Sciatic nerve (tissue), 2 donors: ENCODE measurements around the gene ABLIM1. TPM values are rescaled to one million over a fixed set of nuclear protein-coding genes. Genes with fewer than 3 reads are reported as not detected.

ENCODE experiments used
- ATAC-seq: fragments of 200-7000 bp; cut with Tn5 transposase; one replicate; pipeline ENCODE4 v1.9.1; 2020; ENCODE audit warnings: mild to moderate bottlenecking, moderate library complexity
- DNase-seq: peaks from one replicate; pipeline ENCODE4 v3.0.0-alpha.2; 2020; ENCODE audit warnings: low spot score
- intact Hi-C: fragments of 100-400 bp; cut with DNase I; formaldehyde crosslinking; loops from one replicate; pipeline ENCODE4 v1.14.2; 2022
- total RNA-seq: library from RNA; stranded (reverse); fragmentation: NEBNext Ultra II Directional; extraction: Animal tissue kit (Norgen Biotek cat#: 25700); gene quantifications from one replicate; pipeline ENCODE4 v1.2.1, GENCODE V29; 2021
- donor health status: DM: no; HTN: no; CAD: no.
- donor health status: DM: no; HTN: no; CAD: no.

ABLIM1 gene
- total RNA-seq, 1 donor from 2014 or later, result 140 TPM

DNA sequence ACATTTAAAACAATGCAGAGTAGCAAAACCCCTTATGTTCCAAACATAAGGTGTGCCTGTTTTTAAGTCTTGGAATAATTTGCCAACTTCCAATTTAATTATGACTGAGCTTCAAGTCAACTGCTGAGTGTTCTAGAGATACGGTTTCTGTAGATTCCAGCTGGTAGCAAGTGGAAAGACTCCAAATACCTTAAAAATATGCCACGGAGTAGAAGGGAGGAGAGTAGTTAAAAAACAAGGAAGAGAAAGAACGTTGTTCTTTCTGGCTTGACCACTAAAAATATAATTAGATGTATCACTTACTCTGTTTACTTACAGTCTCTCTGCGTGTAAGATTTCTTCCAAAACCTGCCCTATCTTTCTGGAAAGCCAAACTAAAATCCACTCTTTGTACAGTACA is 24.5 kb upstream of the ABLIM1 start:
- intact Hi-C loops, result no loop called here
- ATAC-seq (no peak), DNase-seq (no peak)

DNA sequence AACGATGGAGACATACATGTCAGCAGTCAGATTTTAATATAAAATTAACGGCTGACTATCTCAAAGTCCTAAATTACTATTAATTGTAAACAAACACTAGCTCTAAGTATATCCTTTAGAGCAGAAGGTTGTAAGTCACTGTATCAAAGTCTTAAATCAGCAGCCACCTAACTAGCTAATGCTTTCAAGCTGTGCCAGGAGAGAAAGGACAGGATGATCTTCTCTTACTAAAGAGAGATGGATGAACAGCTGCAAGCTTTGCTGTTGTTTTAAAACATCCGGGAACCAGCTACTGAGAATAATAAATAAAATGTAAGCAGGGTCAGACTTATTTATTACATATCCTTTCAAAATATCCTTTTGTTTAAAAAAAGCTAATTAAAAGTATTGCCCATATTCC is 24.0 kb upstream of the ABLIM1 start:
- ATAC-seq (no peak), DNase-seq (no peak)
- intact Hi-C loops, result no loop called here

DNA sequence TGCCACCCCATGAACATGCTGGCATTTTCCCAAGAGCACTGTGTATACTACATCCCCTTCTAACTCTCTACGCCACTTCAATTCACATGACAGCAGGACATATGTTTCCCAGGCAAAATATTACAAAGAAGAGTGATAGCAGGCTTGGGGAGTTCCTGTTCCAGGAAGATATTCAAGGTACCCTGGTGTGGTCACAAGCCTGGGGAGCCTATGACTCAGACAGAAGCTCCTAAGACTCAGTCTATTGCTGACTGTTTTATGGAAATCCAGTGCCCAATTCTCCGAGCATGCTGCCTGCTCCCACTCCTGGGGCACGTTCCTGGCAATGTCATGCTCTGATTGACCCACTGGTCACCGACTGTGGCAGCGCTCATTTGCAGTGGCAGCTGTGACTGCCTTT is 23.5 kb upstream of the ABLIM1 start:
- intact Hi-C loops, result no loop called here
- ATAC-seq (no peak), DNase-seq (no peak)

DNA sequence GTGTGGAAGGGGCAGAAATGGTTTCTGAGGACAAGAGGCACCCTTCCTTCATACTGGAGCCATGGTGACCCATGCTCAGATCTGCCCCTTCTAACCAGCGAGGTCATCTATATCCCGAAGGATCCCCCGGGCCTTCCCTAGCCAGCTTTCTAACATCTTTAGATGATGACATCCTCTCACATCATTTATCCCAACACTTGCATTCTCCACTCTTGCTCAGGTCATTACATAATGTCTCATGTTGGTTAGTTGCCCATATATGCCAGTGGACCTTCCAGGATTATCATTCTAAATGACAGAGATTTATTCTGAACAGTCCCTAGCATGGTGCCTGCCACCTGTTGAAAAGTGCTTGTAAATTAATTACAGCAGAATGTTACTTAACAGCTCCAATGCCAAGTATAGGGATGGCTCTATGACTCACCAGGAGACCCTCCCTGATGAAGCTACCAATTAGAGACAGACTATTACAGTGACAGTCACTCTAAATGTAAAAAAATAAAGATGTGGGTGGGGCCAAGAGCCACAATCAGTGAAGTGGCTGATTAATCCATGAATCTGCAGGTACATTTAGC is 22.6 kb upstream of the ABLIM1 start:
- ATAC-seq (no peak), DNase-seq (no peak)
- intact Hi-C loops, result no loop called here

DNA sequence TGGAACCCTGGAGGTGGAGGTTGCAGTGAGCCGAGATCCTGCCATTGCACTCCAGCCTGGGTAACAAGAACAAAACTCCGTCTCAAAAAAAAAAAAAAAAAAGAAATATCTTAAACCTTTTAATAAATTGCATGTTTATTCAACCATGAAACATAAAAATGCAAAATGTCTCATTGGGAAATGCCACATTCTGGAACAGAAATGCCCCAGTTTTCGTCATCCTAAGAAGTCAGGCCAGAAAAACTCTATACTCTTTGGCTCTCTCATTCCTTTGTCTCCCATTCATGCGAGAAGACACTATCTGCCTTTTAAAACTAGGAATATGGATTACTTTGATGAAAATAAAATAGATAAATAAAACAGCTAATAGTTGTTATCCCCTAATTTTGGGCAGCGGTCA is 21.5 kb upstream of the ABLIM1 start:
- intact Hi-C loops, result no loop called here
- no peak for DNase-seq
- ATAC-seq, result no peak

DNA sequence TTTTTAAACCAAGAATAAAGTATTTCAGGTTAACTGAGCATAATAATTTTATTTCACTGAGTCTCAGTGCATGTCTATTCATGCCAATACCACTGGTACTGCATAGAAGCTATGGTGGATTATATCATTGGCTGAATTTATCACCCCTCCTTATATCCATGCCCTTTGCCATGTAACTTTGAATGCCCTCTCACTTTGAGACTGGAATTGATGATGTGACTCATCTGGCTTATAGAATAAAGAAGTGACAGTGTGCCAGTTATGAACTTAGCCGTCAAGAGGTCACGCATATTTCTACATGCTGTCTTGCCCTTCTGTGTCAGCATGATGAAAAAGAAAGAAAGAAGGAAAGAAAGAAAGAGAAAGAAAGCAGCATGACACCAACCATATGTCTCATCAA is 20.7 kb upstream of the ABLIM1 start:
- no peak for ATAC-seq
- no peak for DNase-seq
- intact Hi-C loops, result no loop called here

DNA sequence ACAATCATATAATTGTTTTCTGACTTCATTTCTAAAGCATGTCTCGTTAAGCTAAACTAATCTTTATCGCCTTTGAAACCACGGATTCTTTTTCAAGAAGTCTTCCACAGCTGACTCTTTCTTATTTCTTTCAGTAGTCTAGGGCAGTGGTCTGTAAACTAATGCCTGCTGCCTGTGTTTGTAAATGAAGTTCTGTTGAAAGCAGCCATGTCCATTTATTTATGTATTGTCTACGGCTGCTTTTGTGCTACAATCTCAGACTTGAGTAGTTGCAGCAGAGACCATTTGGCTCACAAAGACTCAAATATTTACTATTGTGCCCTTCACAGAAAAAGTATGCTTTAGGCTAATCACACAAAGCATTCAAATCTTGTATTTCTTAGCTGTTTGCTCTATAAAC is 20.3 kb upstream of the ABLIM1 start:
- ATAC-seq (no peak), DNase-seq (no peak)

DNA sequence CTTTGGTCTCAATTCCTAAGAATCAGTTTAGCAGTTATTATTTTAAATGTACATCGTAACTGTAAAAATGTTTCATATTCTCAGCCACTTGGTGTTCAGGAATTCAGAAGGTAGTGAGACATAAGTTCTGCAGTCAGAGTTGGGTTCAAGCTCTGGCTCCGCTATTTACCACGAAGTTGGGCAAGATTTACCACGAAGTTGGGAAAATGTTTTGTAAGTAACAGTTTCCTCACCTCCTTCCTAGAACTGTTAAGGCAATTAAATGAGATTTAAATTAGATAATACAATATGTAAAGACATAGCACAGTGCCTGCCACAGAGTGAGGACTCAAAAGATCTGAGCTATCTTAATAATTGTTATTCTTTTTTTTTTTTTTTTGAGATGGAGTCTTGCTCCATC is 16.3 kb upstream of the ABLIM1 start:
- ATAC-seq (no peak), DNase-seq (no peak)
- intact Hi-C loops, result no loop called here

More for the DNA sequence above, 20.3 kb upstream of the ABLIM1 start:
- intact Hi-C loops, result no loop called here

DNA sequence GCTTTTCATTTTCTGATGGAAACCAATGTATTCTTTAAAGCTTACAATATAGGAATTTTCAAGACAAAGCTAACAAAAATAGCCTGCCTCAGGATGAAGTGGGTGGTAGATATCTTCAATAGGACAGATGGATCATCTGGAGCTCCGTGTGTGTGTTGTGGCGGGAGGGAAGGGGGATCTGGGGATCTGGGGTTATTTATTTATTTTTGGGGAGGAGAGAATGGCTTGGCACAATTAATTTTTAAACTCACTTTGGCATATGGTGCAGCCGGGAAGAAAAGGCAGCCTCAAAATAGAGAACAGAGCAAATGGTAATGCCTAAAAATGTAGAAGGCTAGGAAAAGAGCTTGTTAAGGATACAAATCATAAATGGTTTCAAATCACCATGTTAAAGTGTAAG is 11.6 kb upstream of the ABLIM1 start:
- ATAC-seq (no peak), DNase-seq (no peak)
- intact Hi-C loops, result no loop called here

DNA sequence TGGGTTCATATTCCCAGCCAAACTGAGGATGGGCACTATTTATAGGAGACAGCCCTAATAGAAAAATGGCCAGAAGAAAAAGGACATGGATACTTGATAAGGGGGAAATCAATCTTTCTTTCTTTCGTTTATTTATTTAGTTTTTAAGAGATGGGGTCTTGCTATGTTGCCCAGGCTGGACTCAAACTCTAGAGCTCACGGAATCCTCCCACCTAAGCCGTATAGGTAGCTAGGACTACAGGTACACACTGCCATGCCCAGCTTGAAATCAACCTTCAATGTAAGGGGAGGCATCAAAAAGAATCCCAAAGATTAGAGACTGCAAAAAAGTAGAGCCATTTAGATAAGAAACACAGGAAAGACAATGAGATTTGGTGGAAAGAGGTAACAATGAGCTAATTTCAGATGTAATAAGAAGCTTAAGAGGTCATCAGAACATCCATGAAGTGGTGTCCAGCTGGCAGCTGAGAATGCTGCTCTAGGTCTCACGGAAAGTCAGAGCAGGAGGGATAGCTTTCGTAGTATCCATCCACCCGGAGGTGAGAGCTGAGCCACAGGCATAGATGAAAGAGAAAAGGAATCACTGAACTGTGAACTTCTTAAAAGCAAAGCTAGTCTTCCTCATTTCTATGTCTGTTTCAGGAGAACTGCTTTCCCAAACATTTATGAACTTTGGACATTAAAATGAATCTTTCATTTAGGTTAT is 10.5 kb upstream of the ABLIM1 start:
- intact Hi-C loops, result no loop called here
- DNase-seq (no peak), ATAC-seq (no peak)

DNA sequence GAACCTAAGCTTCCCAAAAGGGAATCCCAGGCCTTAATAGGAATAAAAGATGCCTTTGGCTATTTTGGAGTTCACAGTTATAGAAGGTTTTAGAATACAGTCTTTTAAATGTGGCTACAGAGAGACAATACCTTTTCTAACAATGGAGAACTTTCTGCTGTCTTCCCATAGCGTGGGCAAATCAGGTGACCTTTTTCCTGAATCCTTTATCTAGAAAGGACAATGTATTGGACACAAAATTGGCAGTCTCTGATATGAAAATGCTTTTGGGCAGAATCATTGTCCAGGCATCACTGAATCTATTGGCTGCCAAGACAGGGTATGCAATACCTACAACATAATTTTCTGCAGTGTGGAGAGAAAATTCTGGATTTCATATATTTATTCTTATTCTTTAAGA is 7.8 kb upstream of the ABLIM1 start:
- intact Hi-C loops, result no loop called here
- ATAC-seq (no peak), DNase-seq (no peak)

DNA sequence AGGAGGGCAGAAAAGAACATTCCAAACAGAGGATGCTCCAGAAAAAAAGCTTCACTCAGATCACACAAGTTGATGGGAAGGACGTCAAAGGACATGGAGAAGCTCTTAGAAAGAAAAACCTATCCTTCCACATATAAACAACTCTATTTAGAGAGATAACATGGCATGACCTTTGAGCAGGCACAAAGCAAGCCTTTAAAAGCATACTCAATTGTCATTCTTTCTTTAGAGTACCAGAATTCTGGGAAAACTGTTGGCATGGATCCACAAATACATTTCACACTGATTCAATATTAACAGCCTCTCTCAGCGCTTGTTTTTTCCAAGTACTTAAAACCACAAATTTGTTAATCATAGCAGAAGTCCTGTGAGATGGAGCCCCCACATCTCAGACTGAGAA is 7.3 kb upstream of the ABLIM1 start:
- intact Hi-C loops, result no loop called here
- DNase-seq (no peak), ATAC-seq (no peak)

DNA sequence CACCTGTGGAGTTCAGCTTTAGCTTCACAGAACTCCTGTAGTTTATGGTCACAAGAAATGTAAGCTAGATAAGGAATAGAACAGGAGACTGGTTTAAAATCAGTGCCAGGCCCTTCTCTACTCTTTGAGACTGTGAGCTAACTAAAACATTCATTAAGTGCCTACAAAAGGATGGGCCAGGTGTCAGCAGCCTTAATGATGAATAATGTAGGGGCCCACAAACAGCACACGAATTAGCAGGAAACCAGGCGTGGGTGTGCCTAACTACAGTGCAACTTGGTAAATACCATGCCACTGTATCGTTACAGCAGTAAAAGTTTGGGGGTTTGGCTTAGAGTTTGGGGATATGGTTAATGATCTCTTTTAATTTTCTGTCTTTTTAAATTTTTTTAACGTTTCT is 6.1 kb upstream of the ABLIM1 start:
- intact Hi-C loops, result no loop called here
- no peak for ATAC-seq
- no peak for DNase-seq

DNA sequence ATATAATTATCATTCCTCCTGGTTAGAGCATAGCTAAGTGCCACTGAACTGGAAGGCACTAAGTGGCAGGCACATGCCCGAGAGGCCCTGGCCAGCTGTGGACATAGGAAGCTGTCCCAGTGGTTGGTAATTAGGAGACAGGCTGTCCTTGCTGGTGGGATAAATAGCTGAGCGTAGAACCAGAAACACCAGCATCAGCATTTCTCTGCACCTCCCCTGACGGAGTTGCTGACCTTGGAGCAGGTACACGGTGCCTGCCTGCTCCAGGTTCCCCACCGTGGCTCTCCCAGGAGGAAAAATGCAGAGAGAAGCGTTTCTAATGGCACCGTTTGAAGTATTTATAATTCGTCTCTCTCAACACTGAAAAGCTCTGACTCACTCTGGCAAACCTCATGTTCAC is 5.6 kb upstream of the ABLIM1 start:
- ATAC-seq (no peak), DNase-seq (no peak)
- intact Hi-C loops, result no loop called here

DNA sequence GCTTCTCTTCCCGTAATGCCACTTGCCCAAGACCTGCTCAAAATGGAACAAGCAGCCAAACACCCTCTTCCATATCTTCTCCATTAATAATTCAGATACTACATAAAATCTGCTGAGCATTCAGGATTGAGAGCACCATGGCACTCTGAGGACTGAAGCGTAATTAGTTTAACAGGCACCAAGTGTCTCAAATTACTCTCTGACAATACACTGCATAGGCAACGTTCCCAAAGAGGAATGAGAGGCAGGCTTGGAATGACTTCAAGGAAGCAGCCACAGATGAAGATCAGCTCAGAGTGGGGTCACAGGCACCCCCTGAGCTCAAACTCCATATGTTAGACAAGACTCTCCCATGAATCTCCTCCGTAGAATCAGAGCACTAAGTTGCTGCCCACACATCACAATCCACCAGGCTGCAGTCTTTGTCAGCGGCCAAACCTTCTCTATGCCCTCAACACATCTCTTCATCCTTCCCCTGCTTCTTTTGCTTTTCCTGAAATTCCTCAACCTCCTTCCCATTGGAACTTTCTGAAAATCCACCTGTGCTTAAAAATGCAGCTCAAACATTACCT is 4.7 kb upstream of the ABLIM1 start:
- no peak for ATAC-seq
- intact Hi-C loops, result no loop called here
- DNase-seq, result no peak

DNA sequence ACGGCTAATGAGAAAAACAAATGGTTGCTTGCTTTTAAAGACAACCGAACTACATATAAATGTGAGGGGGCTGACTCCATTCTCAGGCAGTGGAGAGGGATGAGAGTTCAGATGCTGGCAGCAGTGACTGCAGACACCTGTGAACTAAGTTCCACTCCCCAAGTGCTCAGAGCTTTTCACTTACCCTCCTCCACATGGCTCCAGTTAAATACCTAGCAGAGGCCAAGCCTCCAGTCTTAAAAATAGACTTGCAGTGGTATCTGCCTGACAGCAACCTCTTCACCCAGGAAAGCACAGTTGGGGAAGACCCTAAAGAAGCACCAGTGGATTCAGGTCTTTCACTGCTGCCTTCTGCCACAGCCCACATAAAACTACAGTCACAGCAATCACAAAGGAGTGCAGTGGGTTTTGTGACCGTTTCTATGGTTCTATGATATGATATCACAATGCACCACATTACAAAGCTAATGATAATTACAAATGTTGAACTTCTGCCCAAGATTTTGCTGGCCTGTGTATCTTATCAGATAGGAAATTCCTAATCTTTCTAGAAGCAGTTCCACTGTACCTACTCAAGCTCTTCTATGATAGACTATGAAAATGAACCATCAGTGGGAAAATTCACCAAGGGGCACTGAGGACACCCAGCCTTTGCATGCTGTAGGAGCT is 3.3 kb upstream of the ABLIM1 start:
- ATAC-seq, result no peak
- intact Hi-C loops, result no loop called here

DNA sequence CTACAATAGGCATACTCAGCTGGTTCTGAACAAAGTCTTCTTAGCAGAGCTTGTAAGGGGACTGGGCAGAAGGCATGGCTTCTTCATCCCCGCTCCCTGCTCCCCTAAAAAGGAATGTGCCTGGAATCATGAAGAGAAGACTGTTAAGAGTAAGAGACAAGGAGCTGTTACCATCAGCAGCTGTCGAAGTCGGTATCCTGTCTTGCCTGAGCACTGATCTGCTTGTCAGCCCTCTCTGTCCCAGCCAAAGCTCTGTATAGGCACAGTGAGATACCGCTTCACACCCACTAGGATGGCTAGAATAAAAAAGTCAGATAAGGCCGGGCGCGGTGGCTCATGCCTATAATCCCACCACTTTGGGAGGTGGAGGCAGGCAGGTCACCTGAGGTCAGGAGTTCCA is 2.4 kb downstream of the ABLIM1 start:
- intact Hi-C loops, result no loop called here
- ATAC-seq (no peak), DNase-seq (no peak)

More for the DNA sequence above, 3.3 kb upstream of the ABLIM1 start:
- DNase-seq, result no peak

DNA sequence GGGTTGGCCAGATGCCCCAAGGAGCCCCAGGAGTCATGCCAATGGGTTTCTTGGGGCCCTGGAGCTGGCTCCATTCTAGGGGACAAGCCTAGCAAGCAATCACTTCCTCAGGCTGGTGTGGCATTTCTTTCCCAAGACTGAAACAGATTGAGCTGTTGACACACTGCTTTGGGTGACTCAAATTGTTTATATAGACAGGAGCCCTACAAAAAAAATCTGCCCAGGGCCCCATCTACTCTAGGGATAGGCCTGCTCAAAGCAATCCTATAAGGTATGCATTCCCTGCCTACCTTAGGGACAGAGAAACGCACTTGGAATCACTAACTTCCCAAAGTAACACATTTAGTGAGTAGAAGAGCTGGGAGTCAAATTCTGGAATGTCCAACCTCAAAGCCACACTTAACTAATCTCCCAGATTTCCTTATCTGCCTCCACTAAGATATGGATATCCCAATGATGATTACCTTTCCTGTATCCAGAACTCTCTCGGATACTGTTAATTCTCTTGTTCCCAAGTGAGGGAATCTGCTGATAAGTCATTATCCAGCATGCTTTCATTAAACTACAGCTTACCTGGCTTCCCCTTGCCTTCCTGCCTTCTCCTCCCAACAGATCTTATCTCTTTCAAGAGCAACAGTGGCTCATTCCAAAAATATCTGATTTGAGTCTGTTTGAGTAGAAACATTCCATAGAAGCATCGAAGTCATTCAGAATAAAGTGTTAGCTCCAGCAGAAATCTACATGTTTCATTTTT is 3.1 kb downstream of the ABLIM1 start:
- DNase-seq, result no peak
- no peak for ATAC-seq
- intact Hi-C loops, result no loop called here

DNA sequence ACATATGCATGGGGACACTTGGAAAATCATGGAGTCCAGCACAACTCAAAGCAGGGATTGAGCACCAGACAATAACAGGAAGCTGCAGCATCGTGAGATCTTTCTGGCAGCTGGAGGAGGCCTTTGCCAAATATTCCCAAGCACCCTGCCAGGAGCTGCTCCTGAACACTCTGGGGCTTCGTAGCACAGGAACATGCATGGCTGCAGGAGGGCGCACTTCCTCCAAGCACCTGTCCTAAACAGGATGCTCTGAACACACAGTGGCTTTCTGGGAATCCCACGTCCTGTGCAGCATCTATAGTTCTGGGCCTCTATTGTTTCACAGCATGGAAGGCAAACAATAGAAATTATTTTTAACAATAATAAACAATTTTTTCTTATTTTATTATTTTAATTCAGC is 4.1 kb downstream of the ABLIM1 start:
- intact Hi-C loops, result no loop called here
- DNase-seq (no peak), ATAC-seq (no peak)
